NCI-H510A (cell line): ENCODE data around the gene FLAD1.

Experiments used
- DNase-seq: peaks from one replicate; lab custom pipeline; 2025; lab: John Stamatoyannopoulos, UW

The FLAD1 gene

DNA sequence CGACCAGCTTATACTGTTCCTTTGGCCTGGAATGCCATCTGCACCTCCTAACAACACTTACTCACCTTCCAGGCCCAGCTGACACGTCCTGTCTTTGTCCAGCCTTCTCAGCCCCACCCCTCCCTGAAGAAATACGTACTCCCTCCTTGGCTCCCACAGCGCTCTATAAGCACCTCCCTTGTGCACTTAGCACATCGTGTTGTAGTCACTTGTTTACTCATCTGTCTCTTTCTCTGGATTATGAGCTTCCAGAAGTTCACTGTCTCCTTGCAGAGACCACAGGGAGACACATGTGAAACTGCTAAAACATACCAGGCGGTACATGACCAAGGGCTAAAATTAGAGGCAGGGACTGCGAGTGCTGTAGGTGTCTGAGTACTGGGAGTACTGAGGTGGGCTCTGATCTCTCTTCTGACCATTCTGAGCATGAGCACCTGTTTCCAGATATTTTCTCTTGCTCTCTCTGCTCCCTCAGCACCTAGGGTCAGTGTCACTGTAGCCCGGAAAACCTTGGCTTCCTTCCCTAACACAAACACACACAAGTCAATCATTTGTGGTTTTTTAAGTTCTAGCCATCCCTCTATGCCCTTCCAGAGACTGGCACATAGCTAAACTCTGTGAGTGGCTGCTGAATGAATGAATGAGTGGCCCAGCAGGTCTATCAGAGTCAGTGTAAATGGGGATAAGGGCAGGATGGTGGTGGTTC, 55.6 kb downstream of the FLAD1 start:
- no peak for DNase-seq

DNA sequence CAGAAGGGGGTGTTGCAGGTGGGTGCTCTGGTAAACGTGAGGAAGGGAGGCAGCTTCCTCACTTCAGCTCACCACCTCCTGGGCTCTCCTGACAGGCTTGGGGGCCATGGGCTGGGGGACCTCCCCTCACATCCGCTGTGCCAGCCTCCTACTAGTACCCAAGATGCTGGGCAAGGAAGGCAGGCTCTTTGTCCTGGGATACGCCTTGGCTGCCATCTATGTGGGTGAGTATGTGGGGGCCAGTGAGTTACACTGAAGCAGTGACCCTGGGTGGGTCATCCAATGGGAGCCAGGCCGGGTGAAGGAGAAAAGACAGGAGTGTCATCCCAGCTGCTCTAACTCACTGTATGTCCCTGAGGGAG, 56.1 kb downstream of the FLAD1 start:
- DNase-seq: no peak

DNA sequence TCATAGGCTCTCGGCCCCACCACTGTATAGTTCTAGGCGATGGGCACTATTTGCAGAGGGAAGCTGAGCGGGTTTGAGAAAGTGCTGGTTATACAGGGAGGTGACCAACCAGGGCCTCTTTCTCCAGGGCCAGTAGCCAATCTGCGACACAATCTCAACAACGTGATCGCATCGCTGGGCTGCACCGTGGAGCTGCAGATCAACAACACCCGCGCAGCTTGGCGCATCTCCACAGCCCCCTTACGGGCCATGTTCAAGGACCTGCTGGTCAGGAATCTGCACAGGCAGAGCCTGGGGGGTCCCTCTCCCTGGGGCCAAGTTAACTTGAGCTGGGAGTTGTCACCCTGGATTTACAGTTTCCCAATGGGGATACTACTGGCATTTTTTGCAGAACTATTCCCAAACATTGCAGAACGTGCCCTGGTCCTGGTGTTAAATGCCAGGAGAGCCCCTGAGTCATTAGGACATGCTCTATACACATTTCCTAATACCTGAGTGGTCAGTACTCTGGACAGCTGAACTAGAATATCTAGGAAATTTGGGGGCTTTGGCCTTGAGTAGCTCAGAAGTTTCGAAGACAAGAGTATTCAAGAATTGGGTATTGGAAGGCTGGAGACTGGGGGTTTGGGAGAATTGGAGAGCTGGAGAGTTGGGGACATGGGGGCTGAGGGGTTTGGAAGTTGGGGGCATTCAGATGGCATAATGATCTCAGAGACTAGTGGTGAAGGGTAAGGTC, 57.4 kb downstream of the FLAD1 start:
- DNase-seq: no peak
